Brain microvascular endothelial cell (primary cell): ENCODE data around the gene PPFIBP2.

ENCODE experiments used
- DNase-seq: peaks from one replicate; pipeline ENCODE4 v3.0.0-alpha.2; 2020
- H3K27ac ChIP-seq: fragments of 250-450 bp; sonication (Bioruptor Pico); 2 replicates; pipeline ENCODE4 v1.5.1; 2020; ENCODE audit warnings: mild to moderate bottlenecking, moderate library complexity
- H3K27me3 ChIP-seq: fragments of 250-450 bp; sonication (Bioruptor Pico); replicated peaks from 2 replicates; pipeline ENCODE4 v1.5.1; 2020; ENCODE audit warnings: mild to moderate bottlenecking
- H3K36me3 ChIP-seq: fragments of 250-450 bp; sonication (Bioruptor Pico); replicated peaks from 2 replicates; pipeline ENCODE4 v1.5.1; 2020; ENCODE audit warnings: mild to moderate bottlenecking
- H3K4me3 ChIP-seq: 2 replicates; pipeline ENCODE4 v1.5.1; 2011; ENCODE audit warnings: low read depth, mild to moderate bottlenecking, control low read depth, low read length, moderate library complexity
- in situ Hi-C: cut with HindIII; loops from 2 replicates; pipeline ENCODE4 v1.10.0; 2017; ENCODE audit warnings: low sequenced_read_pairs, low pct_ligation_motif_present
- TF ChIP-seq, protein P1 (sequence below): IDR thresholded peaks from 2 replicates; pipeline ENCODE4 v1.5.1; 2011; ENCODE audit warnings: low read depth, mild to moderate bottlenecking, moderate library complexity, low read length, control low read depth, inconsistent platforms; ENCODE audit errors: missing control alignments

Gene PPFIBP2

DNA sequence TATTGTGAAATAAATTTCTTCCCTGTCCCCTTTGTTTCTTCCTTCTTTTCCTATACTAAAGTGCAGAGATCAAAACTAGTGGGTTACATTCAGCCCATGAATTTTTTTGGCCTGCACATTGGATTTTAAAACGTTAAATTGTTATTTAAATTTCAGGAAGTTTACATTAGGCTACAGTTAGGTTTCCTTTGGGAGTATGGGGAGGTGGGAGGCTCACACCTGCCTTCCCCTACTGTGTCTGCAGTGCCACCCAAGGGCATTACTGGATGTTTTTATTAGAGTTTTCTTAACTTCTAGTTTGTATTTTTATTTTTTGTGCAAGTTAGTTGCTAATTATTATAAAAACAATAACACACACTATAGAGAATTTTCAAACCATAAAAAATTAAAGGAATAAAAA lies 107.8 kb downstream of the PPFIBP2 start:
- Histone ChIP-seq H3K36me3 (no peaks in the 10 kb centered on the region), H3K4me3 (no peak overlapping the region), H3K27me3 (no peaks in the 10 kb centered on the region), H3K27ac (no peak overlapping the region)
- in situ Hi-C loops, result no loop called here
- TF ChIP-seq, protein P1, sequence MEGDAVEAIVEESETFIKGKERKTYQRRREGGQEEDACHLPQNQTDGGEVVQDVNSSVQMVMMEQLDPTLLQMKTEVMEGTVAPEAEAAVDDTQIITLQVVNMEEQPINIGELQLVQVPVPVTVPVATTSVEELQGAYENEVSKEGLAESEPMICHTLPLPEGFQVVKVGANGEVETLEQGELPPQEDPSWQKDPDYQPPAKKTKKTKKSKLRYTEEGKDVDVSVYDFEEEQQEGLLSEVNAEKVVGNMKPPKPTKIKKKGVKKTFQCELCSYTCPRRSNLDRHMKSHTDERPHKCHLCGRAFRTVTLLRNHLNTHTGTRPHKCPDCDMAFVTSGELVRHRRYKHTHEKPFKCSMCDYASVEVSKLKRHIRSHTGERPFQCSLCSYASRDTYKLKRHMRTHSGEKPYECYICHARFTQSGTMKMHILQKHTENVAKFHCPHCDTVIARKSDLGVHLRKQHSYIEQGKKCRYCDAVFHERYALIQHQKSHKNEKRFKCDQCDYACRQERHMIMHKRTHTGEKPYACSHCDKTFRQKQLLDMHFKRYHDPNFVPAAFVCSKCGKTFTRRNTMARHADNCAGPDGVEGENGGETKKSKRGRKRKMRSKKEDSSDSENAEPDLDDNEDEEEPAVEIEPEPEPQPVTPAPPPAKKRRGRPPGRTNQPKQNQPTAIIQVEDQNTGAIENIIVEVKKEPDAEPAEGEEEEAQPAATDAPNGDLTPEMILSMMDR, result no peak
- no peak for DNase-seq

DNA sequence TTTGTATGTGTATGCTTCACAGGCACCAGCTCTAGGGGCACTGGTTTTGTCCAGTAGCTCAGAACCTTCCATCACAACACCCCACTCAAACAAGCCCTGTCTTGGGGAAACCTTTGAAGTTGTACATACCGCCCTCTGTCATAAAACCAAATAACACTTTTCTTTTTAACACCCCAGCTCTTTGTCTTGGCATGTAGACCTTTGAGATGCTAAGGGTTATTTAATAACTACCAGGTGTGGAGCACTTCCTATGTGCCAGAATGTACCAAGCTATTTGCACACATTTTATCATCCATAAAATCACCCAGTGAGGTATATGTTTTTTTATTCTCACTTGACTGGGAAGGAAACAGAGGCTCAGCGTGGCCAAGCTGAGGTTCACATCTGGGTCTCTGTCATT lies 108.9 kb downstream of the PPFIBP2 start:
- no peak overlapping the region for H3K27ac ChIP-seq
- in situ Hi-C loops, result no loop called here
- TF ChIP-seq, protein P1, result no peak
- H3K36me3 ChIP-seq, result no peaks in the 10 kb centered on the region
- no peaks in the 10 kb centered on the region for H3K27me3 ChIP-seq
- H3K4me3 ChIP-seq, result no peak overlapping the region
- DNase-seq, result no peak

DNA sequence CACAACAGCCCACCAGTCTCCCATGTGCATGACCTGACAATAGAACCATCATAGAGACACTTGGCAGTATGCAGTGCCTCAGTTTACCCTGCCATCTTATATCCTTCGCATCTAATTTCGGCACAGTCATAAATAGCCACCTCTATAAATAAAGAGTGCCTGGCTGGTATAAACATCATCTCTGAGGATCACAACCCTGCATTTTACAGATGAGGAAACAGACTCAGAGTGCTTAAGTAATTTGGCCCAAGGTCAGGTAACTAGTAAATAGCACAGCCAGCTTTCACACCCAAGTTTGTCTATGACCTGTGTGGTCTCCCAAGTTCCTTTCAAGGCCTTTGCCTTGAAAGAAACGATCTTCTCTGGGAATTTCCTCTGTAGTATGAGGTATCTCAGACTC lies 114.9 kb downstream of the PPFIBP2 start:
- H3K36me3 ChIP-seq, result no peaks in the 10 kb centered on the region
- DNase-seq, result no peak

DNA sequence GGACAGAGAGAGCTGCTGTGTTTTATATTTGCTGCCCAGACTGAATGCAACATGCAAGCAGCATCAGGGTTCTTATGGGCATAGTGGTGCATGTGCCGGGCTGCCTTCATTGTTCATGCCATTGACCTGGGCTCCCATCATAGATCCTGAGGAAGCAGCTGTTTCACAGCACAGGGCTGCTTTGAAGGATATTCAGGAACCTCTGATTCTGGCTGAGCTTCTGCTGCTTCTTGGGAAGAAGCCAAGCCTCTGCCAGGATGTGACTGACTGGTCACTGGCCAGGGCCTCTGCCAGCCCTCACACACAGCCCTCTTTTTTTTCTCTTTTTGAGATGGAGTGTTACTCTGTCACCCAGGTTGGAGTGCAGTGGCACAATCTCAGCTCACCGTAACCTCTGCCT lies 116.2 kb downstream of the PPFIBP2 start:
- Histone ChIP-seq H3K27ac (no peak overlapping the region), H3K4me3 (no peak overlapping the region), H3K36me3 (no peaks in the 10 kb centered on the region), H3K27me3 (no peaks in the 10 kb centered on the region)
- DNase-seq, result no peak
- in situ Hi-C loops, result no loop called here
- TF ChIP-seq, protein P1, result no peak

More for the DNA sequence above, 114.9 kb downstream of the PPFIBP2 start:
- TF ChIP-seq, protein P1, result no peak
- Histone ChIP-seq H3K27me3 (no peaks in the 10 kb centered on the region), H3K4me3 (no peak overlapping the region), H3K27ac (no peak overlapping the region)
- in situ Hi-C loops, result no loop called here

DNA sequence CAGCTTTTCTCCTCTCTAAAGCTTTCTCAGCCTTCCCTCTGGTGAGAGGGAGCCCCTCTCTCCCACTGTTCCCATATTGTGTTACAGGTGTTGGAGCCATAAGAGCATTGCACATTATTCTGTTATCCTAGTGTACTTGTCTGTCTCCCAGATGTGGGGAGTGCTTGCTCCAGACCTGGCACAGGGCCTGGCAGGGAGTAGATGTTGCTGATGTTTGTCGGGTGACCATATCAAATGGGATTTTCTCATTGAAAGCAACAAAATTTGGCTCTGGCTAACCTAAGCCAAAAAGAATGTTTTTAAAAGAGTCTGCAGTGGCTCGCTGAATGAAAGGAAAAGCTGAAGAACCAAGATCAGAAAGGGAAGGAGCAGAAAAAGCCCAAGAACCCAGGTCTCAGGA lies 118.4 kb downstream of the PPFIBP2 start:
- no peak overlapping the region for H3K4me3 ChIP-seq
- H3K27me3 ChIP-seq, result no peaks in the 10 kb centered on the region
- in situ Hi-C loops, result no loop called here
- H3K27ac ChIP-seq, result no peak overlapping the region
- H3K36me3 ChIP-seq, result no peaks in the 10 kb centered on the region
- DNase-seq, result no peak
- TF ChIP-seq, protein P1, result no peak

DNA sequence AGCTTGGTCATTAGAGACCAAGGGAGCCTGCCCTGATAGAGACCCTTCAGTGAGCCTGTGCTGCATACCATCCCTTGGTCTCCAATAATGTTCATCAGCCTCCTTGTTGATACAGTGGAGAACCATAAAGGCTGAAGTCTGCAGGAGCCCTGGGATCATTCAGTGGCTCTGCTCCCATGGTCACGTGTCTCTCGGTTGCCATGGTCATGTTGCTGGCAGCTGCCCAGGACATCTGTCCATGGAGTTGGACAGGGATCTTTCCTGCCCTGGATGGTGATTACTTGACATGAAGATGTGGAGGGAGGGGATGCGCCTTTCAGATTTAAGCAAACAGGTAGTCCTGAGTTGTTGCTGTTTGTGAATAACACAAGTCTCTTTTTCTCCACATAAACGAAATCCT lies 121.3 kb downstream of the PPFIBP2 start:
- no peaks in the 10 kb centered on the region for H3K36me3 ChIP-seq
- in situ Hi-C loops, result no loop called here
- H3K27me3 ChIP-seq, result no peaks in the 10 kb centered on the region
- no peak for DNase-seq
- H3K27ac ChIP-seq, result no peak overlapping the region
- H3K4me3 ChIP-seq, result no peak overlapping the region
- TF ChIP-seq, protein P1, result no peak
